ENCODE measurements around the gene CRNKL1. TPM values are rescaled to one million over a fixed set of nuclear protein-coding genes. Genes with fewer than 3 reads are reported as not detected.

The CRNKL1 gene
- total RNA-seq, result 24.9 TPM

DNA sequence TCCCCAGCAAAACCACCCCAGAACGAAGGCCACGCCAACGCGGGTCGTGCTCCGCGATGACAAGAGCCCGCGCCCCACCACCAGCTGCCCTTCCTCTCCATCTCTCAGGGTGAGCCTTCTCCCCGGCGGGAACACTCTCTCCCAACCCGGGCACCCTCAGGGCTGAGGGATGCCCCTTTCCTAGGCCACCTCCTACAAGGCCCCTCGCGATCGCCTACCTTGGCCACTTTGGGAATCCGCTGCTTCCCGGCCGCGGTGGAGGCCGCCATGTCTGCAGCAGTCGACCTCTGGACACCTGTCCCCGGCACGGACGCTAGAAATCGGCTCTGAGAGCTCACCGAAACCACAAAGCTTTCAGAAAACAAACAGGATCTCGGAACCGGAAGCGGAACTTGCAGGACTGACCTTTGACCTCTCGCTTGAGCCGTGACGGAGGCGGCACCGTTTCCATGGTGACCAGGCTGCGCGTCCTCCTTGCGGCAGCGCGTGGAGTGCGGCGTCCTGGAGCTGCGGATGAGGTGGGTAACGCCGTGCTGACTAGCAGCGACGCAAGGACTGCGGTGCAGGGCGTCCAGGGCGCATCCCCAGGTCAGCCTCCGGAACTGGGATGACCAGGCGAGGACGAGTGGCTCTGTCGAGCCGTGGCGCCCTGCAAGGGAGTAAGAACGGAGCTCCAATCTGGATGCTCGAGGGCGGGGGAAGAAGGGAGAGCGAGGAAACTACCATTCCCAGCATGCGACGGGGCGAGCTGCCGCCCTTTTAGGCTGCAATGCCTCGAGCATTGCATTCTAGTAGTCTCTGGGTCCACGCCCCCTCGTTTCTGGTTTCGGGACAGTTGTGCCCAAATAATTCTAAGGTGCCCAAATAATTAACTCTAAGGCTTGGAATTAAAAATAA, at the start of gene CRNKL1, which contains the start of gene CFAP61:
Gene CRNKL1 (minus strand): TSS at position 393 of the 897 bp plus-strand sequence. CDS start 124 bp downstream, at position 269.
Gene CFAP61 (plus strand): TSS at position 459 of the 897 bp plus-strand sequence. CDS start 4,122 bp downstream, outside the sequence.
- DNase-seq (ENCODE audit: low spot score) (peak; percentile 99), ATAC-seq (peak; percentile 99)
- intact Hi-C loops (cut with DNase I), result no loop called here

DNA sequence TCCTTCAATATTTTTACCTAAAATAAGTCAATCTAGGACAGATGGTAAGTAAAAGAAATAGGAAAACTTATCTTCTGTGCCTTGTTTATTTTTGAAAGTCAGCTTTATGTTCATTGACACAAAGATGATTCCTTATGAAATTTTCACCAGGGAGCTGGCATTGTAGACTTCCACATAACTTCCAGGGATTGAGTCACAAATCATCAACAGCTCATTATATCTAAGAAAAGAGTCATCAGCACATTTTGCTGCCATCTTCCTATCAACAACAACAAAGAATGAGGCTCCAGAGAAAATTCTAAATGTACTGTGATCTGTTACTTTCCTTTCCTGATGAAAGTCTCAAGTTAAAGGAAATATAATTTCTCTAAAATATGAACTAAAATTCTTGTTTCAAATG, 48.6 kb upstream of the CRNKL1 start:
- DNase-seq (ENCODE audit: low spot score), result no peak
- no peak for ATAC-seq
- intact Hi-C loops (cut with DNase I), result no loop called here

DNA sequence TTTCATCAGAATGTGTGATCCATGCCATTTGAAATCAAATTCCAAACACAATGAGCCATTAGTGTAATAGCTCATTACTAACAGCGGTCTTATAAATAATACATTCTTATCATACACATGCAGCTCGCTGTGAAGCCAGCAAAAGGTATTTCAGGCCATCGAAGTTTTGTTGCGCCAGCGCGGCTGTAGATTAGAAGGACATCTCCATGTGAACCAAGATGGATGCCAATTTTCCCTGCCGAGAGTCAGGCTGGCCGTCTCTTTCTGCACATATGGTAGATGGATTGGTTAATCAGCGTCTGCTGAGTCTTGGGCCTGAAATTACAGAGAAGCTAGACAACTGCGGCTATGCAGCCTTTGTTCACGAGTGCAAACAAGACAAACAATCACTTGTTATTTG, 44.2 kb upstream of the CRNKL1 start:
- DNase-seq (ENCODE audit: low spot score) (no peak), ATAC-seq (no peak)
- intact Hi-C loops (cut with DNase I), result no loop called here

DNA sequence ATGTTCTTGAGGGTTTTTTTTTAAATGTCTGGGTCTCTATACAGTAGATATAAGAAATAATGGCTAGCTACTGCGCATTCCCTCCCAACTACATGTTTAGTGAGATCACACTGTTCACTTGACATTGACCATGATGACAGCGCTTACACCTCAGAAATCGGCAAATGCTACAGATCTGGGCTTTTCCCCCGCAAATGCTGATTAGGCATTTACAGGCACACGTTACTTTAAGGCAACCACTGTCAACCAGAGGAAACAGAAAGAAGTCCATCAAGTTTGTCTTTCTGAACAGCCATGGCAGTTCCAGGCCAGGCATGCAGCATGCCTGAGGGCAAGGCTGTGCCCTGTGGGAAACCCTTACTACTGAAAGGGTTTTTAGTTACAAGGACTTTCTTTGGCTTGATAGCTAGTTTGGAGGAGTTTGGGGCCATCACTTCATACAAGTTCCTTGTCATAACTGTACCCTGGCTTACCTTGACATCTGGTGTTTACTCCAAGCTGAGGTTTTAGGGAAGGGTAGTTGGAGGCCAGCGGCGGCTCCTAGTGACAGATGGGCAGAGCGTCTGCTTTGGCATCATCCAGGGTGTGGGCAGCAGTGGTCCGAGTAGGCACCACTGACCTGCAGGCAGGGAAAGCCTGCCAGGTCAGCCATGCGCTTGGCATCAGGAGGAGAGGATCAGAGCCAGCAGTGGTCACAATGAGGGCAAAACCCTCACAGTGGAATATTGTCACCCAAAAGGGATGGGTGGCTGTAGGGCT, 43.0 kb upstream of the CRNKL1 start:
- DNase-seq (ENCODE audit: low spot score), result no peak
- no peak for ATAC-seq
- intact Hi-C loops (cut with DNase I), result no loop called here

DNA sequence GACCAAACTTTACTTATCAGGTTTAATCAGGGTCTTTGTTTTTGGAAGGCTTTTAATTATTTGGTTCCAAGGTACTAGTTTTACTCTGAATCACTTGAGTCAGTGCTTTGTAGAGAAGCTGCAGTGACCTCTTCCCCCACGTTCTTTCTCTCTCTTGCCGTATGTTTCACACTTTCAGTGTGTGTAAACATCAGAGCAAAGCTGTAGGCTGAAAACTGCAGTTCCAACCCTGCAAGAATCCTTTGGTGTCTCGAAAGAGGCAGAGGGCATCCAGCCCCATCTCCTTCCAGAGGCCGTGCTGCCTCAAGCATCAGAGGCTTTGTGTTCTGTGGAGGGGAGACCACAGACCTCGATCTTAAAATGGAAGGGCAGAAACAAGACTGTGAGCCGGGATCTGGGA, 42.1 kb upstream of the CRNKL1 start:
- intact Hi-C loops (cut with DNase I), result no loop called here
- DNase-seq (ENCODE audit: low spot score) (no peak), ATAC-seq (no peak)

DNA sequence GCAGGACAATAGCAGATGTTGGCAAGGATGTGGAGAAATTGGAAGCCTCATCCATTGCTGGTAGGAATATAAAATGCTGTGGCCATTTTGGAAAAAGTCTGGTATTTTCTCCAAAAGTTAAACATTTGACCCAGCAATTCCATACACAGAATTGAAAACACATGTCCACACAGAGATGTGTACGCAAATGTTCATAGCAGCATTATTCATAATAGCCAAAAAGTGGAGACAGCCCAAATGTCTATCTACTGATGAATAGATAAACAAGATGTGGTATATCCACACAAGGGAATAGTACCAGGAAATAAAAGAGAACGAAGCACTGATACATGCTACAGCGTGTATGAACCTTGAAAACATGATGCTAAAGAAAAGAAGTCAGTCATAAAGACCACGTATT, 40.6 kb upstream of the CRNKL1 start:
- ATAC-seq, result no peak
- intact Hi-C loops (cut with DNase I), result no loop called here

DNA sequence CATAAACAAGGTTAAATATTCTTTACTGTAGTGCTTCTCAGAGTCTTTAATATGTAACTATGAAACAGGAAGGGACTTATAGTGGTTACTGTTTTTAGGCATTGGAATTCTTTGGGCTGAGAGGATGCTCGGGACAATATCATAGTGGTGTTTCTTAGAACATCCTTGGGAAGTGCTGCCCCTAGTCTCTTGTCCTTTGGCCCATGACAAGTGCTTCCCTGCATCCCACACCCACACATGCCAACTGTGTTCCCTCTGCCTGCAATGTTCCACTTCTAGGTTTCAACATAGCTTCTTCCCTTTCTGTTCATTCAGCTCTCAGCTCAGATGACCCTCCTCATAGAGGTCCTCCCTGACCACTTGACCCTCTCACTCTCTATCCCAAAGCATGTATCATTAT, 37.7 kb upstream of the CRNKL1 start:
- no peak for ATAC-seq

More for the DNA sequence above, 40.6 kb upstream of the CRNKL1 start:
- no peak for DNase-seq (ENCODE audit: low spot score)

DNA sequence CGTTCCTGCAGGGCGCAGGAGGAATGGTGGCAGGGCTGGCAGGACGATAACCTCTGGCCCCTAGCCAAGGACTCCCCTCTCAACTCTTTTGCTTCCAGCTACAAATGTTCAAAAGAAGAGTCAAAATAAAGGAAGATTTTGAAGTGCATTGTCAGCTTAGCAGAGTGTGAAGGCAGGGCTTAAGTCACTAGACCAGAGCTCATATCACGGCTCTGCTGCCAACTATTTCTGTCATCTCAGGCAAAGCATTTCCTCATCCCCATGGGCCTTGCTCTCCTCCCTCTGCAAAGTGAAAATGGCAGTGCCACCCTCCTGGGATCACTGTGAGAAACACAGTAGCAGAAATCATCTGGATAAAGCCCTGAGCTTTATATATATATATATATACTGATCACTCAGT, 36.8 kb upstream of the CRNKL1 start:
- DNase-seq (ENCODE audit: low spot score) (no peak), ATAC-seq (no peak)
- intact Hi-C loops (cut with DNase I), result no loop called here

More for the DNA sequence above, 37.7 kb upstream of the CRNKL1 start:
- intact Hi-C loops (cut with DNase I), result no loop called here
- DNase-seq (ENCODE audit: low spot score), result no peak

DNA sequence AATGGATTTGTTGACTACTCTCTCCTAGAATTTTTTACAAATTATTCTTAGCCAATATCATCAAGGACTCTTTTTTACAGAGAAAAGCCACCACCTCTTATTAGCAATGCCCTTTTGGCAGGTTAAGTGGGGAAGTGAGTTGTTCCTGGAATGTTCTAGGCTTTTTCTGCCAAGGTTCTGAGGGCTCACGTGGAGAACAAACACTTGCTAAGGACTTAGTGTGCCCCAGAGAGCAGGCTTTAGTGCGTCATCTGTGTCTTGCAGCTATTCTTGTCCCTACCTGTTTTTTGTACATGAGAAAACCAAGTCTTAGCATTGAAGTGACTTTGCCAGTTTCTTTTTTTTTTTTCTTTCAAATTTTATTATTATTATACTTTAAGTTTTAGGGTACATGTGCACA, 33.5 kb upstream of the CRNKL1 start:
- no peak for DNase-seq (ENCODE audit: low spot score)
- intact Hi-C loops (cut with DNase I), result no loop called here
- ATAC-seq, result no peak

DNA sequence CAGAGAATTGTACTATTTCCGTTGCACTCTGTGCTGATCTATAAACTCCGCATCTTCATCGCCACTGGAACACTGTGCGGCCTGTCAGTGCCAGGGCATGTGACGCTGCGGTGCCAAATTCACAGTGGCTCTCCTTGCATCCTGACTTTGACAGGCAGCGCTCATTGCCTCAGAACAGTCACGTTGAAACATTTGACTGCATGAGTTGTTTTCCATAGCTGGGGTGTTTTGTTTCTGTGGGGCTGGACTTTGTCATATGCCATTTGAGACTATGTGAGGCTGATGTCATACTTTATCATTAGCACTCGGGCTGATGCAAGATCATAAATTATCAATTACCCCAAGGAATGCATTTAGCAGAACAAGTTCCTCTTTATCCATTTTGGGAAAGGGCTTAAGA, 32.8 kb upstream of the CRNKL1 start:
- intact Hi-C loops (cut with DNase I), result no loop called here
- DNase-seq (ENCODE audit: low spot score) (no peak), ATAC-seq (no peak)

DNA sequence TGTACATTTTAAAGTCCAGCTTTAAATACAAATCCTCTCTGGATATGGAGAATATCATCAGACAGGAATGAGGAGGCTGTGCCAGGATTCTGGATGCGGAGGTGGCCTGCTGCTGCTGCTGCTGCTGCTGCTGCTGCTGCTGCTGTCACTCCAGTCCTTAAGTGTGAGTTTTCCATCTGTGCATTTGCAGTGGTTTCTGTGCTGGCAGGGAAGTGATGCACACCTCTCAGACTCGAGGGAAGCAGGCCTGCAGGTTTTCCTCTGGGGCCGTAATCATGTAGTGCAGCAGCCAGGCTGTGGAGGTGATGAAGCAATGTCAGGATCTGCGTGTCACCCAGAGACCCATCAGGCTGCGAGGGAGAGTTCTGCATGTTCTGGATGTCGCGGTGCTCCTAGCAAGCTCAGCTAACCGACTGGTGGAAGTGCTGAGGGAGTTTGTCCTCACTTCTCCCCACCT, 32.1 kb upstream of the CRNKL1 start:
- DNase-seq (ENCODE audit: low spot score), result no peak
- intact Hi-C loops (cut with DNase I), result no loop called here
- ATAC-seq, result no peak

DNA sequence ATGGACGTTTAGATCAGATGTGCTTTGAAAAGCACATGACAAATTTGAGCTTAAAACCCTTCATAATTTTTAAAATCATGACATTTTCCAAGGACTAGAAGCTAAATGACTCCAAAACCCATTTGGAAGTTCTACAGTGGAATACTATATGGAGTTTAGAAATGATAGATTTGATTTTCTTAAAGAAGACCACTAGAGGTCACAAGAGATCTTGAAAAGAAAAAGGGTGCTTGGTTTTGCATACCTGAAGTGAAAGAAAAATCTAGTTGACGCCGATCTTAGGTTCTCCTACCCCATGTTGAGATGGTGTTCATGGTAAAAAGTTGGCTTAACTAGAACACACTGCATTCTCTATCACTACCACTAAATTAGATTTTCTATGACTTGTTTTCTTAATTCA, 31.5 kb upstream of the CRNKL1 start:
- no peak for DNase-seq (ENCODE audit: low spot score)
- intact Hi-C loops (cut with DNase I), result no loop called here
- peak; percentile 58 for ATAC-seq

DNA sequence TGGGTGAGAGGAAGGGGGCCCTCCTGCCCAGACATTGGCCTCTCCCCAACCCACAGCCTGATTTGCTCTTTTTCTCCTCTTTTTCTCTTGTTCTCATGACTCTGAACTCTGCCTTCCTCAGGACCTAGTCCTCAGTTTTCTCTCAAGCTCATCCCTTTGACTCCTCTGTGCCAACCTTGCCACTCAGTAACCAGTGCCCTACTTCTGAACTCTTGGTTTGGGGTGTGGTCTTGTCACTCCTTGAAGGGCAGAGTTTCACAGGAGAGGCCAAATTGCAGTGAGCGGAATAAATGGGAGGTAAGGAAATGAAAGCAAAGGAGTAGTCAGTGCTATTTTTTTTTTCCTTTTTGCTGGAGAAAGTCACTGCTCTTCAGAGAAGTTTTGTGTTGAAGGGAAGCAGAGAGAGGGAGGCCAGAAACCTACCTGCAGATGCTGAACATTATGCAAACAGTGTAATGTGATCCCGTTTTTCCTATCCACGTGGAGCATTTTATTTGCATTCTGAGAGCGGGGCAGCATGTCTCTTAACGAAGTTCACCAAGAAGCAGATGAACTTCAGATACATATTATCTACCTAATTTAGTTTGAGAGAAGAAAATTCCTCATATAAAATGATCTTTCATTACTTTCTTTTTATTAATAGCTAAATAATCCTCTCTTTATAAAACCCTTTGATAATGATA, 27.0 kb upstream of the CRNKL1 start:
- ATAC-seq, result no peak

DNA sequence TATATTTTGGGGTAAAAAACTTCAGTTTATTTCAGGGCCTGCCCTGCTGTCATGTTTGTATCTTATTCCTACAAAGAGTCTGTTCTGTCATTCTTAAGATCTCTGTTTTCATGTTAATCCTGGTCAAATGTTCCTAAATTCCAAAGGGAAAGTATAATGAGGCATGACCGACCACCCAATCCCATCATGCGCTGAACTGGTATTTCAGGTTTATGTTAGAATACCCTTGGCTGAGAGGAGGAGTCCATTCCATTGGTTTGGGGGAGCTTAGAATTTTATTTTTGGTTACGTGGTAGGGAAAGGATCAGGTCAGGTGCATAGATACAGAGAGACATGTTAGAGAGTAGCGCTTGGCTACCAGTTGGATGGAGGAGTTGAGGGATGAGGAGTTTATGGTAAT, 25.8 kb upstream of the CRNKL1 start:
- ATAC-seq (no peak), DNase-seq (ENCODE audit: low spot score) (no peak)
- intact Hi-C loops (cut with DNase I), result no loop called here

More for the DNA sequence above, 27.0 kb upstream of the CRNKL1 start:
- DNase-seq (ENCODE audit: low spot score), result no peak
- intact Hi-C loops (cut with DNase I), result no loop called here

DNA sequence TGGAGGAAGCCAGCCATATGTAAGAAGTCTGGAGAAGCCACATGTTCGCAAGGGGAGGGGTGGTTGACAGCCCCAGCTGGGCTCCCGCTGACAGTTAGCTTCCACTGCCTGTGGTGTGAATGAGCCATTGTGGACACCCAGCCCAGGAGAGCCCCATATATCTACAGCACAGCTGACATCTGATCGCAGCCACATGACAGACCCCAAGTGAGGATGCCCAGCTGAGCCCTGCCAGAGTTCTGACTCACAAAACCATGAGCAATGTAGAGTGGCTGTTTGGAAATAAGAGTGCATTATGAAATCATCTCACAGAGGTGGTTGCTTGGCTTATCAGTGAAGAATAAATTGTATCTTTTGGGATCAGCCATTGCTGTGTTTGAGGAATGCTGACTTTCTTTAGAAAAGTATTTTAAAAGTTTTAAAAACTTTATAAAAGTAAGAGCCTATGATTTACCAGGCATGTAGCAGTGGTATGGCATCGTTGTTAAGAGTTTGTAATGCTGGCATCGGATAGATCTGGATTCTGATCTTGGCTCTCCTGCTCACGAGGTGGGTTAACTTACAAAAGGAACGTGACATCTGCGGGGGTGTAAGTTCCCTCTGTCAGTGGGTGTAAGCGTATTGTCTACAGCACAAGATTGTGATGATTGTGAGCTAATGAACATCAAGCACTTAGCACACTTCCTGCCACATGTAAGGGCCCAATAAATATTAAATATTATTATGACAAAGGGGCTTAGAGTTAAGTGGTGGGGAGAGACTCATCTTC, 24.2 kb upstream of the CRNKL1 start:
- no peak for DNase-seq (ENCODE audit: low spot score)
- ATAC-seq, result no peak
- intact Hi-C loops (cut with DNase I), result no loop called here

DNA sequence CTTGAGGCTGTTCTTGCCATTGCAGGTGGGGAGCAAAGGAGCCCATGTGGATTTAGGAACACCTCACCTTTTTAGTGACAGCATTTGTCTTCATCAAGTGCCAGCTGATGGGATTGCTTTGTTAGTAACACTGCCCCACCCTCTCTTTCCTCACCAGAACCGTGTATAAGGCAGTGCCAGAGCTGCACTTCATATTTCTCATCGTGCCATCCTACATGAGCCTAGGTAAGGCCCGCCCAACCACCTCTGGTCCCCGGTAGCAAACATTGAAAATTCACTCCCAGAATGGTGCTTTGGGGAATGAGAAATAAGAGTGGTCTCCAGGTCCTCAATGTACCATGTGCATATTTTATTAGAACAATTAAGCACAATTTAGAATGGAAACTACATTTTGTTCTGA, 22.8 kb upstream of the CRNKL1 start:
- ATAC-seq (no peak), DNase-seq (ENCODE audit: low spot score) (no peak)
- intact Hi-C loops (cut with DNase I), result no loop called here

DNA sequence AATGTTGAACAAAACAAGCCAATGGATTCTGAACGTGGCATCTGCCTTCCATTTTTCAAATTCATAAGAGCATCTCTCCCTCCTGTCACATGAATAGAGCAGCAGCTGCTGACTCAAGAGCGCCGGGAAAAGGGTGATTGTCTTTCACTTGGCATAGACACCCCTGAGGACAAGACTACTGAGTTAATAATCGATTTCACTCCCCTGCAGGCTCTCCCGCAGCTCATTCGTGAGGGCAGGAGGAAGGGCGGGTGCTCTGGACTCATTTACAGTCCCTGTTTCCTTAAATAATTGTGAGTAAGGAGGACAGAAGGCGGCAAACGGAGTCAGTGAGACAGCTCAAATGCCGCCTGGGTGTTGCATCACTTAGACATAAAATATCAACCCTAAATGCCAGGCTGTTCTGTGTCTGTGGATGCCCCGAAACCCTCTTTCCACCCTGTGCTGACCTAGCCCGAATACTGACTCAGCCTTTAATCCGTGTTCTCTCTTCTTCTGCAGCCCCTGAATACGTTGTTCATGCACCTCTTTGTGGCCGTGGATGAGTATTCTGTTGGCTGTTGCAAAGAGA, 21.6 kb upstream of the CRNKL1 start:
- ATAC-seq (no peak), DNase-seq (ENCODE audit: low spot score) (no peak)
- intact Hi-C loops (cut with DNase I), result no loop called here
